Gastrocnemius medialis (tissue), 4 donors: ENCODE measurements around the gene CLDN19. TPM values are rescaled to one million over a fixed set of nuclear protein-coding genes. Genes with fewer than 3 reads are reported as not detected.
"Not testable (repeated sequence)": the region's sequence is repeated elsewhere in the genome, so short reads cannot be mapped to it uniquely, and the experiment has no call there.

Experiments used
- ATAC-seq, 2 donors: fragments of 150-250 bp; one replicate each; pipeline ENCODE4 v1.9.1; 2016
- DNase-seq, 2 donors: peaks; one replicate each; pipeline ENCODE4 v3.0.0-alpha.2; 2019
- H3K27ac ChIP-seq, 4 donors: fragments of 200-600 bp; sonication (generic); 1 replicate in 1 of 4; 2 replicates in 3 of 4; pipeline ENCODE4 v1.5.1; 2016 to 2018; ENCODE audit warnings: mild to moderate bottlenecking in 2 of 4, moderate library complexity in 1 of 4
- H3K27me3 ChIP-seq, 3 donors: fragments of 200-600 bp; sonication (generic) in 2 of 3; 1 replicate in 1 of 3; 2 replicates in 2 of 3; pipeline versions ENCODE4 v1.5.1 to v1.6.0; 2016 to 2019; ENCODE audit warnings: mild to moderate bottlenecking in 1 of 3, moderate library complexity in 1 of 3
- H3K36me3 ChIP-seq, 2 donors: fragments of 200-600 bp; sonication (generic) in 1 of 2; one replicate each; pipeline ENCODE4 v1.5.1; 2017 to 2018
- H3K4me1 ChIP-seq, 2 donors: fragments of 200-600 bp; sonication (generic) in 1 of 2; one replicate each; pipeline ENCODE4 v1.5.1; 2016 to 2017; ENCODE audit warnings: mild to moderate bottlenecking in 2 of 2
- H3K4me3 ChIP-seq, 4 donors: fragments of 200-600 bp; sonication (generic) in 3 of 4; 1 replicate in 1 of 4; 2 replicates in 3 of 4; pipeline ENCODE4 v1.5.1; 2016 to 2019; ENCODE audit warnings: mild to moderate bottlenecking in 2 of 4
- H3K9me3 ChIP-seq, 3 donors: fragments of 200-600 bp; sonication (generic) in 2 of 3; 1 replicate in 1 of 3; 2 replicates in 2 of 3; pipeline ENCODE4 v1.5.1; 2016 to 2019
- POLR2A ChIP-seq, 2 donors: fragments of 450-650 bp; IDR thresholded peaks; one replicate each; pipeline ENCODE4 v1.6.1; 2017; ENCODE audit warnings: antibody characterized with exemption in 2 of 2, mild to moderate bottlenecking in 2 of 2, moderate library complexity in 2 of 2
- in situ Hi-C, 4 donors: fragments of 200-750 bp; cut with MboI; loops; one replicate each; pipeline versions ENCODE4 v1.15.0 to v1.8.0; 2017; ENCODE audit warnings: low sequenced_read_pairs in 4 of 4
- intact Hi-C: fragments of 100-400 bp; cut with DNase I; formaldehyde crosslinking; loops from one replicate; pipeline ENCODE4 v1.15.1; 2023; ENCODE audit warnings: low total_unique reads
- total RNA-seq, 4 donors: library from RNA; depleted of rRNA; stranded (reverse); fragments of >200 nt; gene quantifications; one replicate each; pipeline versions ENCODE4 v1.1.0 to v1.2.3, GENCODE V29; 2016
- TF ChIP-seq, protein P1 (sequence below), 5 experiments: fragments of 450-650 bp in 3 of 5; fragments of 200-600 bp in 2 of 5; sonication (generic) in 2 of 5; IDR thresholded peaks in 4 of 5; conservative IDR thresholded peaks in 1 of 5; 1 replicate in 4 of 5; 2 replicates in 1 of 5; pipeline ENCODE4 v1.5.1; 2016 to 2019; ENCODE audit warnings: antibody characterized with exemption in 5 of 5, mild to moderate bottlenecking in 3 of 5, moderate library complexity in 3 of 5

The CLDN19 gene
- total RNA-seq, 4 donors from 2014 or later = 0.20 to 0.59 TPM; not detected in 2

DNA sequence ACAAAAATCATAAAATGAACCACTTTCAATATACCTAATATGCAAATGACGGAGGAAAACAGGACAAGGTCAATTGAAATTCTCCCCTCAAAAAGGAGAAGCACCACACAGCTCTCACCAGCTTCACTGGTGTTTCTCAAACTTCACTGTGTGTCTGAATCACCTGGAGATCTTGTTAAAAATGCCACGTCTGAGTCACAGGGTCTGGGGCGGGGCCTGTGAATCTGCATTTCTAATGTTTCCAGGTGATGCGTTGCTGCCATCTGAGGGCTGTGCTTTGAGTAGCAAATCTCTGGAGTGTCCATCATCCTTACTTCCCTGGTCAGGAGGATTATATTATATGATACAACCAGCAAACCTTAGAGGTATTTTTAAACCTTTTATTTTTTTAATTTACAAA is 9.0 kb downstream of the CLDN19 start:
- TF ChIP-seq POLR2A (IDR thresholded peaks at IDR 0.05) = no peak
- TF ChIP-seq, protein P1, sequence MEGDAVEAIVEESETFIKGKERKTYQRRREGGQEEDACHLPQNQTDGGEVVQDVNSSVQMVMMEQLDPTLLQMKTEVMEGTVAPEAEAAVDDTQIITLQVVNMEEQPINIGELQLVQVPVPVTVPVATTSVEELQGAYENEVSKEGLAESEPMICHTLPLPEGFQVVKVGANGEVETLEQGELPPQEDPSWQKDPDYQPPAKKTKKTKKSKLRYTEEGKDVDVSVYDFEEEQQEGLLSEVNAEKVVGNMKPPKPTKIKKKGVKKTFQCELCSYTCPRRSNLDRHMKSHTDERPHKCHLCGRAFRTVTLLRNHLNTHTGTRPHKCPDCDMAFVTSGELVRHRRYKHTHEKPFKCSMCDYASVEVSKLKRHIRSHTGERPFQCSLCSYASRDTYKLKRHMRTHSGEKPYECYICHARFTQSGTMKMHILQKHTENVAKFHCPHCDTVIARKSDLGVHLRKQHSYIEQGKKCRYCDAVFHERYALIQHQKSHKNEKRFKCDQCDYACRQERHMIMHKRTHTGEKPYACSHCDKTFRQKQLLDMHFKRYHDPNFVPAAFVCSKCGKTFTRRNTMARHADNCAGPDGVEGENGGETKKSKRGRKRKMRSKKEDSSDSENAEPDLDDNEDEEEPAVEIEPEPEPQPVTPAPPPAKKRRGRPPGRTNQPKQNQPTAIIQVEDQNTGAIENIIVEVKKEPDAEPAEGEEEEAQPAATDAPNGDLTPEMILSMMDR (IDR thresholded peaks at IDR 0.05 in 4 of 5, conservative IDR thresholded peaks at IDR 0.05 in 1 of 5) = no peak
- no peaks in the 10 kb centered on the region for H3K4me1 ChIP-seq
- ATAC-seq = no peak
- H3K36me3 ChIP-seq = no peaks in the 10 kb centered on the region
- in situ Hi-C loops (loop anchor here in 1 of 4 donors (25.0 kb wide), 2 partner anchors 169 to 594 kb away; no protein-coding TSS in a partner anchor), intact Hi-C loops (no loop called here)
- no peak for DNase-seq
- no peak overlapping the region for H3K4me3 ChIP-seq
- no peak overlapping the region for H3K27ac ChIP-seq
- no peaks in the 10 kb centered on the region for H3K27me3 ChIP-seq
- no peaks in the 10 kb centered on the region for H3K9me3 ChIP-seq

DNA sequence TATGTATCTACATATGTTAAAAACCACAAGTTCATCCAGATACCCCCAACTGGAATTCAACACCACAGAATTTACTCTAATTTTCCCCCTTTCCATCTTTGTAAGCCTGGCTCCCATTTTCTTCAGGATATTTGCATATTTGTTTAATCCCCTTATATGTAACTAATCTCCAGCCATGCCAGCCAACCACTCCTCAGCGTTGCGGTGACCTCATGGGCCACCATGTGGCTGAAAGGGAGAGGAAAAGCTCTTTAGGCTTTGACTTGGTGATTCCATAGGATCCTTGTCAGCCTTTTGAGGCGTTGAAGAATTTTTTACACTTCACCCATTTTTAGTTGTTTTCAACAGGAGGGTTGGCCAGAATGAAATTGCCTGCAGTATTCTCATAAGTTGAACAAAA is 10.0 kb downstream of the CLDN19 start:
- no peak for DNase-seq
- Histone ChIP-seq H3K36me3 (no peaks in the 10 kb centered on the region), H3K4me3 (no peak overlapping the region), H3K4me1 (no peaks in the 10 kb centered on the region), H3K9me3 (no peaks in the 10 kb centered on the region), H3K27ac (no peak overlapping the region), H3K27me3 (no peaks in the 10 kb centered on the region)
- ATAC-seq = no peak
- in situ Hi-C loops = loop anchor here in 1 of 4 donors (25.0 kb wide), 2 partner anchors 168 to 593 kb away; no protein-coding TSS in a partner anchor
- TF ChIP-seq, protein P1 (IDR thresholded peaks at IDR 0.05 in 4 of 5, conservative IDR thresholded peaks at IDR 0.05 in 1 of 5) = no peak
- no peak for TF ChIP-seq POLR2A (IDR thresholded peaks at IDR 0.05)
- intact Hi-C loops = no loop called here

DNA sequence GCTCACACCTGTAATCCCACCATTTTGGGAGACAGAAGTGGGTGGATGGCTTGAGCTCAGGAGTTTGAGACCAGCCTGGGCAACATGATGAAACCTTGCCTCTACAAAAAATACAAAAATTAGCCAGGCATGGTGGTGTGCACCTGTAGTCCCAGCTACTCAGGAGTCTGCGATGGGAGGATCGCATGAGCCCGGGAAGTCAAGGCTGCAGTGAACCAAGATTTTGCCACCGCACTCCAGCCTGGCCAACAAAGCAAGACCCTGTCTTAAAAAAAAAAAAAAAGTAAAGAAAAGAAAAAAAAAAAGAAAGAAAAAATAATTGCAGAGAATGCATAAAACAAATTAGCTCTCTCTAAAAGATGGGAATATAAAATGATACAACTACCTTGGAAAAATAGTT is 14.2 kb downstream of the CLDN19 start:
- H3K27me3 ChIP-seq, ATAC-seq, H3K36me3 ChIP-seq, H3K9me3 ChIP-seq, intact Hi-C loops, H3K27ac ChIP-seq, H3K4me1 ChIP-seq, DNase-seq, H3K4me3 ChIP-seq: not testable (repeated sequence)
- in situ Hi-C loops = loop anchor here in 1 of 4 donors (25.0 kb wide), 2 partner anchors 164 to 589 kb away; no protein-coding TSS in a partner anchor

DNA sequence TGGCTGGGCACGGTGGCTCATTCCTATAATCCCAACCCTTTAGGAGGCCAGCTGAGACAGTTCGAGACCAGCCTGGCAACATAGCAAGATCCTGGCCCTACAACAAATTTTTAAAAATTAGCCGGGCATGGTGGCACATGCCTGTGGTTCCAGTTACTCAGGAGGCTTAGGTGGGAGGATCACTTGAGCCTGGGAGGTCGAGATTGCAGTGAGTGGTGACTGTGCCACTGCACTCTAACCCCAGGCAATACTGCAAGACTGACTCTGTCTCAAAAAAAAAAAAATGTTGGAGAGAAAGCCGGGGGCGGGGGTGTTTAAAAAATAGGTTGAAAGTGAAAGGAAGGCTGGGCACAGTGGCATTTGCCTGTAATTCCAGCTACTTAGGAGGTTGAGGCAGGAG is 16.5 kb downstream of the CLDN19 start:
- DNase-seq (no peak), ATAC-seq (no peak)
- H3K36me3 ChIP-seq = peaks cover 0 to under 1% of the 10 kb centered on the region in 2 donors
- H3K4me3 ChIP-seq = no peak overlapping the region
- intact Hi-C loops = no loop called here
- H3K27me3 ChIP-seq = no peaks in the 10 kb centered on the region
- no peak overlapping the region for H3K27ac ChIP-seq
- TF ChIP-seq, protein P1 (IDR thresholded peaks at IDR 0.05 in 4 of 5, conservative IDR thresholded peaks at IDR 0.05 in 1 of 5) = no peak
- no peak for TF ChIP-seq POLR2A (IDR thresholded peaks at IDR 0.05)
- no peaks in the 10 kb centered on the region for H3K4me1 ChIP-seq
- in situ Hi-C loops = no loop called here
- H3K9me3 ChIP-seq = no peaks in the 10 kb centered on the region

DNA sequence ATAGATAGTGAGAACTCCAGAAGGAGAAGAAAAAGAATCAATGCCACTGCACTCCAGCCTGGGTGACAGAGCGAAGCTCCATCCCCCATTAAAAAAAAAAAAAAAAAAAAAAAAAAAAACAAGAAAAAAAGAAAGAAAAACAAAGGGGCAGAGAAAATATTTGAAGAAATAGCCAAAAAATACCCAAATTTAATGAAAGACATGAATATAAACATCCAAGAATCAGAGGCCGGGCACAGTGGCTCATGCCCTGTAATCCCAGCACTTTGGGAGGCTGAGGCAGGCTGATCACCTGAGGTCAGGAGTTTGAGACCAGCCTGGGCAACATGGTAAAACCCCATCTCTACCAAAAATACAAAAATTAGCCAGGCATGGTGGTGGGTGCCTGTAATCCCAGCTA is 17.6 kb downstream of the CLDN19 start:
- ATAC-seq, H3K4me3 ChIP-seq, H3K4me1 ChIP-seq, H3K27me3 ChIP-seq, DNase-seq, H3K36me3 ChIP-seq, intact Hi-C loops, in situ Hi-C loops, H3K9me3 ChIP-seq, H3K27ac ChIP-seq: not testable (repeated sequence)

DNA sequence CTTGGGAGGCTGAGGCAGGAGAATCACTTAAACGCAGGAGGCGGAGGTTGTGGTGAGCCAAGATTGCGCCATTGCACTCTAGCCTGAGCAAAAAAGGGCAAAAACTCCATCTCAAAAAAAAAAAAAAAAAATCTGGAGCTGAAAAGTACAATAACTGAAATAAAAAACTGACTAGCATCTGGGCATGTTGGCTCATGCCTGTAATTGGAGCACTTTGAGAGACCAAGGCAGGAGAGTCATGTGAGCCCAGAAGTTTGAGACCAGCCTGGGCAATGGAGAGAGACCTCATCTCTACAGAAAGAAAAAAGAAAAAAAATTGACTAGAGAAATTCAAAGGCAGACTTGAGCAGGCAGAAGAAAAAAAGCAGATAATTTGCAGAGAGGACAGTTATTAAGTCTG is 18.1 kb downstream of the CLDN19 start:
- no peak overlapping the region for H3K4me3 ChIP-seq
- in situ Hi-C loops (no loop called here), intact Hi-C loops (no loop called here)
- TF ChIP-seq, protein P1 (IDR thresholded peaks at IDR 0.05 in 4 of 5, conservative IDR thresholded peaks at IDR 0.05 in 1 of 5) = no peak
- TF ChIP-seq POLR2A (IDR thresholded peaks at IDR 0.05) = no peak
- H3K9me3 ChIP-seq = no peaks in the 10 kb centered on the region
- DNase-seq = no peak
- peaks cover 0 to 5% of the 10 kb centered on the region in 2 donors for H3K36me3 ChIP-seq
- no peaks in the 10 kb centered on the region for H3K27me3 ChIP-seq
- ATAC-seq = no peak
- H3K27ac ChIP-seq = no peak overlapping the region
- H3K4me1 ChIP-seq = no peaks in the 10 kb centered on the region
